ENCODE results near the gene SCAMP2.

SCAMP2 gene

DNA sequence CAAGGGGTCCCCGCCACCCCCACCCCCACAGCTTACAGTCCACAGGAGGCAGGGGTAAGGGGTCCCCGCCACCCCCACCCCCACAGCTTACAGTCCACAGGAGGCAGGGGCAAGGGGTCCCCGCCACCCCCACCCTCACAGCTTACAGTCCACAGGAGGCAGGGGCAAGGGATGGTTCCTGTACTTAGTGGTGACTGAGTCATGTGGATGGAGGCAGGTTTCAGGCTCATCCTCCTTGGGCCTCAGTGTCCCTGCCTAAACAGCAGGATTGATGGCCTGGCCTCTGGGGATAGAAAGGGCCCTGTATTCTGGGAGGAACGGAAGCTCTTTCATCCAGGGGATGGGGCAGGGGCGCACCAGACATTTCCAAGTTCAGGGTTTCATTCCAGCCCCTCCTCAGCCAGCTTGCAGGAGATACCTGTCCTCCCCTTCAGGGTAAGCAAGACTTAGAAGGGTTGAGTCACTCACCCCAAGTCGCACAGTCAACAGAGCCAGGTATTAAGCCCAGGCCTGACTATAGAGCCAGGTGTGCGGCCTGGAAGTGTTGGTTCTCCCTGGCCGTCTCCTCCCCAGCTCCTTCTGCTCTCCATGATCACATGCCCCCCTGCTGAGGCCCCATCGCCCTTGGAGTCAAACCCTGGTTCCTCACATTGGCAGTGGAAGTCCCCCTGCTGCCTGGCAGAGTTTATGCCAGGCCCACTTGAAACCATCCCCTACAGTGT is 78.8 kb downstream of the SCAMP2 start:
- no peak for DNase-seq (ENCODE audit: low read depth)

Data from fibroblast of gingiva (primary cell).